HG03025 (cell line): ENCODE data around the gene STAM.
A peak's percentile ranks its signal among the peaks of the same experiment; 100 is the strongest.
"Not testable (repeated sequence)": the region's sequence is repeated elsewhere in the genome, so short reads cannot be mapped to it uniquely, and the experiment has no call there.

Source experiments
- ATAC-seq: cut with Tn5 transposase; IDR thresholded peaks from one replicate; pipeline ENCODE4 v1.9.1; 2021; ENCODE audit warnings: mild to moderate bottlenecking, moderate library complexity; ENCODE audit not compliant: unreplicated experiment, low FRiP score

Gene STAM

DNA sequence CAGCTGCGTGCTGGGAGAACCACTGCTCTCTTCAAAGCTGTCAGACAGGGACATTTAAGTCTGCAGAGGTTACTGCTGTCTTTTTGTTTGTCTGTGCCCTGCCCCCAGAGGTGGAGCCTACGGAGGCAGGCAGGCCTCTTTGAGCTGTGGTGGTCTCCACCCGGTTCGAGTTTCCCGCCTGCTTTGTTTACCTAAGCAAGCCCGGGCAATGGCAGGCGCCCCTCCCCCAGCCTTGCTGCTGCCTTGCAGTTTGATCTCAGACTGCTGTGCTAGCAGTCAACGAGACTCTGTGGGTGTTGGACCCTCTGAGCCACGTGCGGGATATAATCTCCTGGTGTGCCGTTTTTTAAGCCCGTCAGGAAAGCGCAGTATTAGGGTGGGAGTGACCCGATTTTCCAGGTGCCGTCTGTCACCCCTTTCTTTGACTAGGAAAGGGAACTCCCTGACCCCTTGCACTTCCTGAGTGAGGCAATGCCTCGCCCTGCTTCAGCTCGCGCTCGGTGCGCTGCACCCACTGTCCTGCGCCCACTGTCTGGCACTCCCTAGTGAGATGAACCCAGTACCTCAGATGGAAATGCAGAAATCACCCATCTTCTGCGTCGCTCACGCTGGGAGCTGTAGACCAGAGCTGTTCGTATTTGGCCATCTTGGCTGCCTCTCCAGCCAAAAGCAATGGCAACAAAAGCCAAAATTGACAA lies 78.5 kb downstream of the STAM start:
- ATAC-seq = not testable (repeated sequence)

DNA sequence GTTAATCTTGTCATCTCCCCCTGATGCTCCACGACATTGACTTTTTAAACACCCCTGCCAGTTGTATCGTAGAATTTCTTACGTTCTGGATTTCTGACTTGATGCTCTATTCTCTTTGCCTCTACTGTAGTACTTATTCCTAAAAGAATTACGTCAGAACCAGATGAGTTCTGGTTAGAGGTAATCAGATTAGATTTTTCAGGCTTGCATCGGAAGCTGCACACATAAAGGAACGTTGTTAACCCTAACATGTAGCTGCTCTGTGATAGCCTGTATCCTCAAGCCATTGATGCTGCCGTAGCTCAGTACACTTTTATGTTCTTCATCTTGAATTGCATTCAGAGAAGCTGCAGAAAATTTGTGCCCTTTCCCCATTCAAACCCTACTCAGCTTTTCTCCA lies 81.8 kb downstream of the STAM start:
- no peak for ATAC-seq

DNA sequence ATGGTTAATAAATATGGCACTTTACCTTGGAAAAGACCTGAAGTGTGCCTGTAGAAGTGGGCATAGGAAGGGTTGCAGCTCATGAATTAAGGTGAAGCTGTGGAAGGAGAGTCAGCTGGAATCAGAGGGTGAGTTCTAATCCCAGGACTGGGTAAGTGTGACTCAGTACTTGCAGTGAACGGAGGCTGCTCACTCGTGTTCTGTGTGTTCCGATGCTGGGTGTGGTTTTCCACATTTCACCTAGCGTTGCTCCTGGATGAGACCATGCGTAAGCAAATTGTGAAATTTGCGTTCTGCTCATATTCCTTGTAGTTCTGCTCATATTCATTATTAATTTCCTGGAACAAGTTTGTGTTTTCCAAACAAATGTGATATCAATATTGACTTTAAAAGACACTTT lies 85.7 kb downstream of the STAM start:
- ATAC-seq = no peak

DNA sequence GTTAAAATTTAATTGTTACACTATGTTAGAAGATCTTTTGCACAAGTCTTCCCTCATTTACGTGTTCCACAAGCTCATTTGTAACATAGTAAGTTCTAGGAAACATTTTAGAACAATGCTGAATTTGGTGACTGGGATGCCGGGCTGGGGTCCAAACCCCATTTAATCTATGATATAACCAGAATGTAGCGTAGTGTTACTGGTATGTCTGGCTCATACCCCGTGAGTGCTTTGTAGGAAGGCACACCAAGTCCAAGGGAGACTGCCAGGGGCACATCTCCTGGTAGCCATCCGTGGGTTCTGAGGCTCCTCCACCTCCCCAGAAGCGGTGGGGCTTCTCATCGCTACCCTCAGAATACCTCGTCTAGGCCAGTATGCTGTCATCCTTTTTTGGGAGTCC lies 86.7 kb downstream of the STAM start:
- ATAC-seq = no peak

DNA sequence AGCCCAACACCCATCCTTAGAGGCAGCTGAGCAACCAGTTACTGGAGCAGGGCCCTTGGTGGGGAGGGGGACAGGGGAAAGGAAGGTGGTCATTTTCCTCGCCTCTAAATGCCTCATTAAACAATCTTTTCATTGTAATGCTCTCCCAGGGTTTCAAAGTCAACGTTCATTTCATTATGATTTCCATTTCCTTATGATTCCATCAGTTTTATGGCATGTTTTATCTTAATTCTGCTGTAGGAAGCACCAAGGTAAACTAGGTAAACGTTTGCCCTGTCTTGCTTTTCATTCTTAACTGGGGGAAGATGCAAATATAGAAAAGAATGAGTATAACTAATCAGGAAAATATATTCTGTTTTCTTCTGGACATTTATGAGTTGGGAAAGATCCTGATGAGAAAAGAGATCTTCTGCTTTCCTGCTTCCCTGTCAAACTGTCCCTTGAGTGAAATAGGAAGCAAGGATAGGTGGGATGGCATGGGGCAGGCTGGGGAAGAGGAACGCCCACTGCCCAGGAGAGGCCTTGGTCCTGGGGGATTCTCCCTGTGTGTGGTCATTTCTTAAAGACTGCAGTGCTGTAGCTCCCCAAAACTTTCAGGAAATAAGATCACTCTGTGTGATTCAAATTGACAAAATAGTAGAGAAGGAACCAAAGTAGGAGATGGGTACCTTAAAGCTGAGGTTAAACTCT lies 87.5 kb downstream of the STAM start:
- ATAC-seq = no peak

DNA sequence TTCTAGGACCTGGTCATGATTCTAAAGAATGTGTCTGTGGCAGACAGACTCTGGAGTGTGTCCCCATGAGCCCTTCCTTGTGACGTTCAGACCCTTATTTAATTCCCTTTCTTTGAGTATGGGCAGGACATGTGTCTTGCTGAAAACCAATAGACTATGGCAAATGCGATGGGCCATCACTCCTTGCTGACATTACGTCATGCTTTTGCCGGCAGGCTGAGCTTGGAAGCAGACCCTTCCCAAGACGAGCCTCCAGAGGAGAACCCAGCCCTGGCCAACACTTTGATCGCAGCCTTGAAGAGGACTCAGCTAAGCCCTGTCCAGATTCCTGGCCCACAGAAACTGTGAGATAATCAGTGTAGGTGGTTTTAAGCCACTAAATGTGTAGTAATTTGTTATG lies 89.7 kb downstream of the STAM start:
- no peak for ATAC-seq

DNA sequence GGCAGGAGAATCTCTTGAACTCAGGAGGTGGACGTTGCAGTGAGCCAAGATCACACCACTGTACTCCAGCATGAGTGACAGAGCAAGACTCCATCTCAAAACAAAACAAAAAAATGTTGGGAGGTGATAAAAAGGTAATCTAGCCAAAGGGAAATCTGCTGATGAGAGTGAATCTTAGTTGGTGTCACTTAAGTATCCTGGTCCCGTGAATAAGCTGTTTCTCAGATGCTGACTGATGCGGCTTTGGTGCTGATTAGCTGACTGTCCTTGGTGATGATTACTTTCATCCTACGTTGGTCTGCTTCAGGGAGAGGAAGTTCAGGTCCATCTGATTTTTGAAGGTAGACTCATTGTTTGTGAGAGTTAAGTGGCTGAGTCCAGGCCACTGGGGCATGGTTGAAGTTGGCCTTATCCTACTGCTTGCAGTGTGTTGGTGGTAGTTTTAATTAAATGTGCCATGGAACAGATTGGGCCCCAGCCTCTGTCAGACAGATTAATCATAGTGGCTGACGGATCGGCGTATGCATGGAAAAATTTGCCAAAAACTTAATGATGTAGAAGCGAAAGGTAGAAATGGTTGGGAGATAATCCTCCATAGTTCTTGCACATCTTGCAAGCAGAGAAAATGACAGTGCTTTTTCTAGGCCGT lies 90.6 kb downstream of the STAM start:
- ATAC-seq = no peak

DNA sequence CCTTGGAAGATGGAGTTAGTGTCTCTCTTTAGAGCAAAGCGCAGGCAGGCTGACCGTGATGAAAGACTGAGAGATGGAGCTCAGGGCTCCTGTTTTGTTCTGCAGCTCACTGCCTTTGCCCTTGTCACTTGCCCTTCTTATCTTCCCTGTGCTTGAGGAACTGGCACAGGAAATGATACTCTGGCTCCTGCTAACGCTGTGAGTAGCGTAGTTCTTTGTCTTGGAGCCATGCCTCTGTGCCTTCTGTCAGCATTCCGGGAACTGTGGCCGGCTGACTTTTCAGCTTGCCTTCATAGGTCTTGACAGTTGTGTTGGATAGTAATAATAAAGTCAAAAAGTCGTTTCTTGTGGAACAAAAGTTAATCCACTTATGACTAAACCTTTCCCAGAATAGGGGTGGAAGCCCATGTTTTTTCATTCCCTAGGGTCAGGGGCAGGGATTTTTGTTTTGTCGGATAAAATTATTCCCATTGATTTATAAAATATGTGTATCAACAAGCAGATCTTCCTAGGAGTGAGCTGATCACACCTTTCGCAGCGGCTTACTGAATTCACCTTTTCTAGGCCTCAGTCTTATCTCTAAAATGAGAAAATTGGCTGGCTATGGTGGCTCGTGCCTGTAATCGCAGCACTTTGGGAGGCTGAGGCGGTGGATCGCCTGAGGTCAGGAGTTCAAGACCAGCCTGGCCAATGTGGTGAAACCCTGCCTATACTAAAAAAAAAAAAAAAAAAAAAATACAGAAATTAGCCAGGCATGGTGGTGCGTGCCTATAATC lies 91.4 kb downstream of the STAM start:
- ATAC-seq = no peak

DNA sequence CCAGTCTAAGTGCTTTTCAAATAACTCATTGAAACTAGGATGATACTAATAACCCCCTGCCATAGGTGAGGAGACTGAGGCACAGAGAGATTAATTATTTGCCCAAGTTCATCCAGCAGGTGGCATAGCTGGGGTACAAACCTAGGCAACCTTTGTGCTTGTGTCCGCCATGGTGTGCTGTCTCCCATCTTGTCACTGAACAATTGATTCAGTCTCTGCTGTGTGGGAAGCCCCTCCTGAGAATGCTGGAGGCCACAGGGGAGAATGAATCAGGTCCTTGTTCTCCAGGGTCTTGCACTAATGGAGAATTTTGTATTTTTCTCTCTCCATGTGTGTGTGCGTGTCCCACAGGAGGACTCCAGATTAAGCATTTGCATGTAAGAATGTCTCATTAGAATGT lies 92.3 kb downstream of the STAM start:
- no peak for ATAC-seq

DNA sequence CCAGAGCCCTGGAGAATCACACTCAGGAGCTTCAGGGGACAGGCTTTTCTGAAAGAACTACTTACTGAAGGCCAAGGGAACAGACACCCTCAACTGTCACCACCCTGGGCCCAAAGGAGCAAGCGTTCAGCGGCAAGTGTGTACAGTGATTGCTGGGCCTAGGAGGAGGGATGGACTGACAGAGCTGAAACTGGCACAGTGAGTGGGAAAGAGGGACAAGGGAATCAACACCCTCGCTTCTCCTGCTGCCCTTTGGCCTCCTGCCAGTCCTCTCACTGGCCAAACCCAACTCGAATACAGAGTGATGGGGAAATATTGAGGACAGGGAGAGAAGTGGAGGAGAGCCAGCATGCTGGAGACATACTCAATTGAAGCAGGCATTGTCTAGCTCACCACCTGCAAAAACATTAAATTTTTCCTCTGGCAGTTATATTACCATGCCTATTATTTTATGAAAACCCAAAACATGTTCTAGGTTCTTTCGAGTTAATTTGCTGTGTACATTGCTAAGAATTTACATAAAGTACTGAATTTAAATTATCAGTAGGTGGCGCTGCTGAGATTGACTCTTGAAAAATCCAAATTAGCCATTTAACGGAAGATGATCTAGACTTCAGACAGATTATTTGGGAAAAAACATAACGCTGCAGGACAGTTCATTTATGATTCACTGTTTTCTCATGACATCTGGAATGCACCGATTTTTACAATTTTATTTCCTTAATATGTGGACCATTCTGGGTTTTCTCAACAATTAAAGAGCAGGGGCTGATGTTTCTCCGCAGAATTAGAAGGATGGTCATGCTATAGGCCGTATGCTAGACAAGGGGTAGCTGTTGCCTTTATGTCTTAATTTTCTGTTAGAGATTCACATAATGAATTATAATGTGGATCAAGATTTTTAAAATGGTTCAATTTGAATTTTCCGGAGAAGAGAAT lies 93.3 kb downstream of the STAM start:
- no peak for ATAC-seq

DNA sequence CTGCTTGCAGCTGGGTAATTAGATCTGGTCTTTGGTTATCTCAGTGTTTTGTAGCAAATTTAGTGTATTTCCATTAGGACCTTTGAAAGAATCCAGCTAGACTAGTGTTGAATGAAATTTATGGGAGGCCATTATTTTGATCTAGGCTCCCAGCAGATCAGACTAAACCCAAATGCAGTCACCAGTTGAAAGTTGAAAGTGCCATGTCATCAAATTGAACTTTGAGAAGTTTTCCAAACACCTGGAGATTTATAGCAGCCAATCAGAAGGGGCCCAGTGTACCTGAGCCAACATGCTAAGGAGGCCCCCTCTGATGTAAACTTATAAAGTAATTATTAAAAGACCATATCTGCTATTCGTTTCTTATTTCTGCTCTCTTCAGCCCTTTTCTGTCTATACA lies 96.7 kb downstream of the STAM start:
- ATAC-seq = no peak

DNA sequence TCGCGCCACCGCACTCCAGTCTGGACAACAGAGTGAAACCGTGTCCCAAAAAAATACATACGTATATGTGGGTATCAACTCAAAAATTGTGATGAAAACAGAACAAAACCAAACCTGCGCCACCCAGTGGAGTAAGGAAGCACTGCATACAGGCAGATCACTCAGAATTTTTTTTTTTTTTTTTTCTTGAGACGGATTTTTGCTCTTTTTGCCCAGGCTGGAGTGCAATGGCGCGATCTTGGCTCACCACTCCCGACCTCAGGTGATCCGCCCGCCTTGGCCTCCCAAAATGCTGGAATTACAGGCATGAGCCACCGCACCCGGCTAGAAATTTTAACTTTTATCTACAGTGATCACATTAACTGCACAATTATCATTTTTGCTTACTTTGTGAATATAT lies 99.0 kb downstream of the STAM start:
- ATAC-seq = no peak

DNA sequence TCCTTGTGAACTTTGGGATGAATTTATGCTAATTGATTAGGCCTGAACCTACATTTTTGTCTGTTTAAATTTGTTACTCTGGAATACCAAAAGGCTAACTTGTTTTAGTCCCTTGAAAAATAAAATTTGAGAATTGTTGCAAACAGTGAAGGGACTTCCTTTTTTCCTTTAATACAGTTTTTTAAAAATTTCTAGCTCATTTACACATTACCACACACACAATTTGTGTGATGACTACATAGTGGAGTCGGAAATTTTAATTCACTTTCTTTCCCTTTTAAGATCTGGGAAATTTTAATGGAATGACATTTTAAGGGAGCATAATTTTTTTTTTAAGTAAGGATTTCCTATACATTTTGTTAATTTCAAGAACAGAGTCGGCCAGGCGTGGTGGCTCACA lies 99.5 kb downstream of the STAM start:
- no peak for ATAC-seq

DNA sequence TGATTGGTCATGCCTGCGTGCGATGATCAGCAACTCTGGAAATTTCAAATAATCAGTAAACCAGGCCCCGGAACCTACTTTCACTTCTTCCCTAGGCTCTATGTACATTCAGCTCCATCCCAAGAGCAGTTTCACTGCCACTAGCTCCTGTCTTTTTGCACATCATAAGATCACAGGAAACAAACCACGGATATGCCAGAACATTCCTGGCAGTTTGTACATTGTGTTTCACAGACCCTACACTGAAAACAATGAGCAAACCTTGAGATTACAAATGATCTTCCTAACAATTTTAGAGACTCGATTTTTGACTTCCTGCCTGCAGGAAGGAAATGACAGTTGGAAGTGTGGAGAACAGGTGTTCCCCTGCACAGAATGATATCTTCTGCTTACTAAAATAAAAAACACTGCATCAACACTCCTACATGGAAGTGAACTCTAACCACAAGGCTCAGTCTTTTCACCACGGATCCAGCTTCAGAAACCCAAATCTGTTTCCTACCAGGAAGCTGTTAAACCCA lies 100.5 kb downstream of the STAM start:
- ATAC-seq = no peak

DNA sequence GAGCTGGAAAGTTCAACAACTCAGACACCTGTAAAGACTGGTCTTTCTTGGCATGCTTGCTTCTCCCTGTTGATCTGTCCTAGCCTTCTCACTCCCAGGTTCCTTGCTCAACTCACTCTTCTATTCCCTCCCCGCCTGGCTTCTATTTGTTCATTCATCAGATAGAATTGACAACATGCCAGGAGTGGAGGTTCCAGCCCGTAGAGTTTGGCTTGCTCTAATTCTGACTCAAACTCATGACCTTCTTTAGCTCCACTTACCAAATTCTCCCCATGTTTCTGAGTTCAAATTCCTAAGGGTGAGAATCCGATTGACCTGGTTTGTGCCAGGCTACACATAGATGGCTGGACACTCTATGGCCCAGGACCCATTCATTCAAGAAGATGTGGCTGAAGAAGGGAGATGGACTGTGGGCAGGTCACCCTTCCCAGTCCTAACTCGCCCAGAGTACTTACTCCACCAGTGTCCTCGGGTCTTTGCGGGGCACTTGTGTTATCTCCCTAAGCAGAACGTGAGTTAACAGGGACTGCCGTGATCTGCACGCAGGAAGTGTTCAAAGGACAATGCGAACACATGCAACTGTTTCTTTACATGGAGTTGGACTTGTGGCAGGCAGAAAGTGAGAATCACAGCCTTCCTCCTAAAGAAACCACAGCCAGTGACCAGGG lies 104.1 kb downstream of the STAM start:
- ATAC-seq = no peak

DNA sequence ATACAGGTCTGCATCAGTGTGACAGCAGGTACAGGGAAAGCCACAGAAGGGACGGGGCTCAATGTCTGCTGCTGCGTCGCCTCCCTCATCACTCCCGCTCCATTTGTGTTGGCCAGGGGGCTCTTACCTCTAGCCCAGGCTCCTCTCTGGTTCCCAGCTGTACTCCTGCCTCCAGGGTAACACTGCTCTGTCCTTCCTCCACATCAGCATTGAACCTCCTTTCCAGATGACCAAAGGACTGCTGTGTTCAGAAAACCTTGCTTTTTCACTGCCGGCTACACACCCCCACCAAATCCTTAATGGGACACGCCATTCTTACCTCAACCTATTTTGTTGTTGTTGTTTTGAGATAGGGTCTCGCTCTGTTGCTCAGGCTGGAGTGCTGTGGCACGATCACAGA lies 105.9 kb downstream of the STAM start:
- ATAC-seq = no peak

DNA sequence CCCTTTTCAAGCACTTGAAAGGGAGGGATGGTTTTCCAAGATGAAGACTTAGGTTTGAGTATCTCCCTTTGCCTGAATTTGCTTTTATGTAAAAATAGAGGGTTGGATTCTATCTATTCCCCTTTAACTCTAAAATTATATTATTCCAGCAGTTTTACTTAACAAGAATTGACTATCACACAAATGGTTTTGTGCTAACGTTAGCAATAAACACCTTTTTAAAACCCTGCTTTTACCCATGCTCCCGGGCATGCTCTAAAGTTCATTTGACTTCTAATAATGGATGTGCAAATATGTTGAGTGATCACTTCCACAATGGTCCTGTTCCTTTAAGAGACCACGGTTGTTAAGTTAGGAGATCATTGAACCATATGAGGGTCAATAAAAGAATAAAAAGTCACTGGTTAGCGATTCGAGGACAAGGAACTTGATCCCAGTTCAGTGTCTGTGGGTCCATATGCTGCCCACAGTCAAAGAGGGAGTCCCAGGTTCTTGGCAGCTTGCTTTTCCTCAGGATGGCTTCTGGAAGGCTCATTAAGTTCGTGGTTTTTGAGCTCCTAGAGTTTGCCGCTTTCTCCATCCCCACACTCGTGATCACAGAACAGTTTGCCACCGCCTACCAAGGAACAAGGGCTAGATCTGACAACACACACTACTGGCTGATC lies 108.0 kb downstream of the STAM start, which contains the start of gene TMEM236:
TSS of gene TMEM236 (plus strand) at position 421 of the 665 bp plus-strand sequence. CDS start at position 516, 95 bp downstream.
- ATAC-seq = no peak

DNA sequence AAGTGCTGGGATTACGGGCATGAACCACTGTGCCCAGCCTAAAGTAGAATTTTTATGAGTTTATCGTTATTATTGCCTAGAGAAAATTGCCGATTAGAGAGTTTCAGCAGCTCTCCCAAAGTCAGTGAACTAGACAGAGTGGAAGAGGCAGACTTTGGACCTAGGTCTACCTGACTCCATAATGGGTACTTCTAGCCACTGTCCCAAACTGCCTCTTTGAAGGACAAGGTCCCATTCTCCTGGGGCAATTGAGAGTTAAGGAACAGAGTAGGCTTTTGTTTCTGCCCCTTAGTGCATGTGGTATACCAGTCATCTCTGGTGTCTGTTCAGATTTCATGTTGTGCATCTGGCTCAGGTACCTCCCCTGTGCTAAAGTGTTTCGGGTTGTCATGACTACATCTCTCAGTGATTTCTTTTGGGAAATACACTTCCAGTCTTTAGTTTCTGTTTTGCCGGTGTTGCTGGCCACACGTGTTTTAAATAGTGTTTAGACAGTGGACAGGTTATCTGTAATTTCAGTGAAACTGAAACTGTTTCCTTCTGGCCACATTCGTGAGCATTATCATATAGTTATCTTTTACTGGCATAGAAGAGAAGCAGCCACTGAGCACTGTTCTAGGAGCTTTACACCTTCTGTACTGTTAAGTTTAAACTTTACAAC lies 112.7 kb downstream of the STAM start:
- peak; percentile 82 for ATAC-seq
